GM06990 (cell line): ENCODE measurements around the gene TUBA4A.

Experiments used
- DNase-seq: peaks from one replicate; pipeline ENCODE4 v3.0.0-alpha.2; 2011; ENCODE audit not compliant: insufficient read length; ENCODE audit errors: extremely low read depth
- H3K27me3 ChIP-seq: replicated peaks from 2 replicates; pipeline ENCODE4 v1.6.0; 2011; ENCODE audit warnings: low read length; ENCODE audit not compliant: control insufficient read depth, insufficient read depth
- H3K36me3 ChIP-seq: 2 replicates; pipeline ENCODE4 v1.5.1; 2011; ENCODE audit warnings: low read length; ENCODE audit not compliant: control insufficient read depth, insufficient read depth
- H3K4me3 ChIP-seq: replicated peaks from 2 replicates; pipeline ENCODE4 v1.5.1; 2011; ENCODE audit warnings: low read depth, mild to moderate bottlenecking, control low read depth, low read length
- TF ChIP-seq, protein P1 (sequence below): IDR thresholded peaks from 2 replicates; pipeline ENCODE4 v1.5.1; 2011; ENCODE audit warnings: low read length, control low read depth, mild to moderate bottlenecking, inconsistent platforms; ENCODE audit not compliant: insufficient read depth, poor library complexity, severe bottlenecking

The TUBA4A gene

DNA sequence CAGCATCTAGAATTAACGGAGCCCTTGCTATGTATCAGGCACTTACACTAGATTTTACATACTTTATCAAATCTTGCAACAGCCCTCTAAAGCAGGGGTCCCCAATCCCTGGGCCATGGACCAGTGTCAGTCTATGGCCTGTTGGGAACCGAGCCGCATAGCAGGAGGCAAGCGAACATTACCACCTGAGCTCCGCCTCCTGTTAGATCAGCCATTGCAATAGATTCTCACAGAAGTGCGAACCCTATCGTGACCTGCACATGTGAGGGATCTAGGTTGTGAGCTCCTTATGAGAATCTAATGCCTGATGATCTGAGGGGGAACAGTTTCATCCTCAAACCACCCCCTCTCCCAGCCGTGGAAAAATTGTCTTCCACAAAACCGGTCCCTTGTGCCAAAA is 38.9 kb upstream of the TUBA4A start:
- Histone ChIP-seq H3K36me3 (no peaks in the 10 kb centered on the region), H3K4me3 (no peak overlapping the region), H3K27me3 (no peaks in the 10 kb centered on the region)
- TF ChIP-seq, protein P1, sequence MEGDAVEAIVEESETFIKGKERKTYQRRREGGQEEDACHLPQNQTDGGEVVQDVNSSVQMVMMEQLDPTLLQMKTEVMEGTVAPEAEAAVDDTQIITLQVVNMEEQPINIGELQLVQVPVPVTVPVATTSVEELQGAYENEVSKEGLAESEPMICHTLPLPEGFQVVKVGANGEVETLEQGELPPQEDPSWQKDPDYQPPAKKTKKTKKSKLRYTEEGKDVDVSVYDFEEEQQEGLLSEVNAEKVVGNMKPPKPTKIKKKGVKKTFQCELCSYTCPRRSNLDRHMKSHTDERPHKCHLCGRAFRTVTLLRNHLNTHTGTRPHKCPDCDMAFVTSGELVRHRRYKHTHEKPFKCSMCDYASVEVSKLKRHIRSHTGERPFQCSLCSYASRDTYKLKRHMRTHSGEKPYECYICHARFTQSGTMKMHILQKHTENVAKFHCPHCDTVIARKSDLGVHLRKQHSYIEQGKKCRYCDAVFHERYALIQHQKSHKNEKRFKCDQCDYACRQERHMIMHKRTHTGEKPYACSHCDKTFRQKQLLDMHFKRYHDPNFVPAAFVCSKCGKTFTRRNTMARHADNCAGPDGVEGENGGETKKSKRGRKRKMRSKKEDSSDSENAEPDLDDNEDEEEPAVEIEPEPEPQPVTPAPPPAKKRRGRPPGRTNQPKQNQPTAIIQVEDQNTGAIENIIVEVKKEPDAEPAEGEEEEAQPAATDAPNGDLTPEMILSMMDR = no peak
- no peak for DNase-seq

GRCh38 chr2:219291910-219292490 is 38.3 kb upstream of the TUBA4A start:
- TF ChIP-seq, protein P1 = no peak
- Histone ChIP-seq H3K27me3 (no peaks in the 10 kb centered on the region), H3K36me3 (no peaks in the 10 kb centered on the region), H3K4me3 (no peak overlapping the region)
- no peak for DNase-seq

GRCh38 chr2:219291394-219291793 is 37.7 kb upstream of the TUBA4A start:
- H3K4me3 ChIP-seq = no peak overlapping the region
- TF ChIP-seq, protein P1 = no peak

DNA sequence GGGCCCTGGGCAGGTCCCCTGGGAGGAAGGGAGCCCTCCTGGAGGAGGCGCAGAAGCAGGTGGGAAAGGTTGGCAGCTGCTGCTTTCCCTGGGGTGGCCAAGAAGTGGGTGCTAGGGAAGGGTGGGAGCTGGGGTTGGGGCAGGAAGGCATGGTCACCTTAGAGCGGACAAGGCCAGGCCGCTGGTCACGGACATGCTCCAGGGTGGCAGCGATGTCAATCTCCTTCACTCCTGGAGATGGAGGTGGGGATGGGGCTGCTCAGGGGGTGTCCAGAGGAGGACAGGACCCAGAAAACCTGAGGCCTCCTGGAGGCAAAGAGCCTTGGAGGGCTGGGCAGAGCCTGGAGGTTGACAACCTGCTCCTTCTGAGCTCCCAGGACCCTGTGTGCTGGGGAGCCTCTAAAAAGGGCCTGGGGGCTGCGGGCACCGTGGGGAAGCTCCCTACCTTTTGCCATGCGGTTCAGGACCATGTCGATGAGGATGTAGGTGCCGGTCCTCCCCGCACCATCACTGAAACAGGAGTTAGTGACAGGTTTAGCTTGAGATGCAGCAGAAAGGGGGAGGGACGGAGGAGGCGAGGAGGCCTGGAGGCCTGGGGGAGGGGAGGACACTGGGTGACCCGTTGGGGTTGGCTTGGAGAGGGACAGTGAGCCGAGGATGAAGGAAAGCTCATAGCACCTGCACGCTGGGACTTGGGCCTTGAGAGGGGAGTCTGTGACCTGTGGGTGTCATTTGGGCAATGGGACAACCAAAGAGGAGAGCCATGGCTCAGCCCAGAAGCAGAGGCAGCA is 36.9 kb upstream of the TUBA4A start:
- TF ChIP-seq, protein P1 = no peak
- H3K4me3 ChIP-seq = no peak overlapping the region

More at GRCh38 chr2:219291394-219291793, 37.7 kb upstream of the TUBA4A start:
- DNase-seq = no peak
- no peaks in the 10 kb centered on the region for H3K27me3 ChIP-seq
- no peaks in the 10 kb centered on the region; the same call in 1 of the 2 replicates for H3K36me3 ChIP-seq

GRCh38 chr2:219289537-219290361 is 36.0 kb upstream of the TUBA4A start:
- Histone ChIP-seq H3K4me3 (no peak overlapping the region), H3K36me3 (peaks cover 8% of the 10 kb centered on the region), H3K27me3 (no peaks in the 10 kb centered on the region)
- TF ChIP-seq, protein P1 = no peak
- DNase-seq = no peak

More for the DNA sequence above, 36.9 kb upstream of the TUBA4A start:
- no peaks in the 10 kb centered on the region for H3K27me3 ChIP-seq
- H3K36me3 ChIP-seq = peaks cover 2% of the 10 kb centered on the region
- no peak for DNase-seq
